H54 (cell line): ENCODE measurements around the gene PI4KA.
"Not testable (repeated sequence)": the region's sequence is repeated elsewhere in the genome, so short reads cannot be mapped to it uniquely, and the experiment has no call there.

Experiments
- DNase-seq: peaks from one replicate; pipeline ENCODE4 v3.0.0; 2011; ENCODE audit warnings: low spot score, mixed read lengths; ENCODE audit not compliant: insufficient read length
- FAIRE-seq: peaks from 3 replicates; lab custom pipeline; 2011; peaks lifted over from hg19 to GRCh38; lab: Jason Lieb, UNC
- POLR2A ChIP-seq: IDR thresholded peaks from 2 replicates; pipeline ENCODE4 v1.6.1; 2011; ENCODE audit warnings: low read depth, mild to moderate bottlenecking, low read length

The PI4KA gene

DNA sequence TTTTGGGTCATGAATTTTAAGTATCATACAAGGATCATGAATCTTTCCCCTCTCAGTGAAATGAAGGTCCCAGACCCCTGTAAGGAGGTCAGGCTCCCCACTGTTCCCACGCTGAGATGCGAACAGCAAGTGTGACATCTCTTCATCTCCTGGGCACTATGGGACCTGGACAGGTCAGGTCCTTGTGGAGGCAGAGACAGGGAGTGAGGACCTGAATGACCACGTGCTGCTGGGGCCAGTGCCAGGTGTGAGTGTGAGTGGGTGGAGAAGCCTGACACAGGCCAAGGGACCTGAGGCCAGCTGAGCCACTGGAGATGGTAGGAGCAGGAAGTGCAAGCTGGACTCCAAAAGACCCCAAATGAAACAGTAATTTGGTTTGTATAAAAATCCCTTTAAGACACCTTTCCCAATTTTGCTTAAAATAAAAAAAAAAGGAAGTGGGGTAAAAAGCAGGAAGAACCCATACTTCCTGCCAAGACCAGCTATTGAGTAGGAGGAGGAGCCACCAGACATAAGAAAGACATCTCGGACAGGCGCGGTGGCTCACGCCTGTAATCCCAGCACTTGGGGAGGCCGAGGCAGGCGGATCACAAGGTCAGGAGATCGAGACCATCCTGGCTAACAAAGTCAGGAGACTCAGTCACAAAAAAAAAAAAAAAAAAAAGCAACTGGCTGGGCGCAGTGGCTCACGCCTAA lies 120.1 kb downstream of the PI4KA start:
- TF ChIP-seq POLR2A: no peak
- FAIRE-seq: no peak
- no peak for DNase-seq

DNA sequence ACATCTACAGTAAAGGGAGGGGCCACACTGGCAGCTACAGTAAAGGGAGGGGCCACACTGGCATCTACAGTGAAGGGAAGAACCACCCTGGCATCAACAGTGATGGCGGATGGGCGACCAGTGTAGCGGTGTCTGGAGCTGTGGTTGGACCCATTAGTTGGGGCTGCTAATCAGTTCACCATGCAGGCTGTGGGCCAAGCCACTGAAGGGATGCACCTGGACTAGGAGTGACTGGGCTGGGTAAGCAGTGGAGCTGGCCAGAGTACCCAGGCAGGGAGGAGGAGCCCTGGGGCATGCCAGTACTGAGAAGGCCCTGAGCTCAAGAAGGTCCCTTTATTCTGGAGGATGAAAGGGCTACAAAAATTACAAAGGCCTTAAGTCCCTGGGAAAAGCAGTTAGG lies 121.7 kb downstream of the PI4KA start:
- not testable (repeated sequence) for DNase-seq, FAIRE-seq

DNA sequence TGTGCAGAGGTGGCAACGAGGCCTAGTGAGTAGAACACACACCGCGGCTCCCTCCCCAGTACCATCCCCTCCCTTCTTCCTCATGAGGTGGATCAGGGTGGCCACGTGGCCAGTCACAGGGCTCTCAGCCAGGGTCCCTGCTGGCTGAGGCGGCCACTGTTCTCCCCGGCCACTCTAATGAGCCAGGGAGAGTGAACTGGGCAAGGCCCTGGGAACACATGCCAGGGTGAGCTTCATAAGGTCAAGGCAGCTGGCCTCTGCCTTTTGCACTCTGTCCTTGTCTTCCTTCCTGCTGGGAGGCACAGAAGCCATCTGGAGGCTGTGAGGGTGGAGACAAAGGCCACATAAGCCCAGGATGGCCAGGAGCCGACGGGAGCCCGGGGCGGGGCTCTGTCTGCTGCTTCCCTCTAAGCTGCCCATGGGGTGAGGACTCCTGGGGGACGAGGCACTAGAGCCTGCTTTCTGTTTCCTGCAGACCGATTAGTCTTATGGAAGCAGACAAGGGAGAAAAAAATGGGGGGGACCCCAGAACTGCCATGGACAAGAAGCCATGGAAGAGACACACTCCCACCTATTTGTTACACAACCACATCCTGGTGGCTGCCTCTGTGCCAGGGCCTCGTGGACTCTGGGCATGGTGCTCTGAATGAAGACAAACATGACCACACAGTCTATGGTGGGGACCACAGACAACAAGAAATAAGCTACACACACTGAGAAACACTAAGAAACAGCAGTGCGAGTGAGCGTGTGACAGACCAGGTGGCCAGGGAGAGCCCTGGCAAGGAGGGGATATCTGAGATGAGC lies 123.1 kb downstream of the PI4KA start:
- not testable (repeated sequence) for DNase-seq, FAIRE-seq

DNA sequence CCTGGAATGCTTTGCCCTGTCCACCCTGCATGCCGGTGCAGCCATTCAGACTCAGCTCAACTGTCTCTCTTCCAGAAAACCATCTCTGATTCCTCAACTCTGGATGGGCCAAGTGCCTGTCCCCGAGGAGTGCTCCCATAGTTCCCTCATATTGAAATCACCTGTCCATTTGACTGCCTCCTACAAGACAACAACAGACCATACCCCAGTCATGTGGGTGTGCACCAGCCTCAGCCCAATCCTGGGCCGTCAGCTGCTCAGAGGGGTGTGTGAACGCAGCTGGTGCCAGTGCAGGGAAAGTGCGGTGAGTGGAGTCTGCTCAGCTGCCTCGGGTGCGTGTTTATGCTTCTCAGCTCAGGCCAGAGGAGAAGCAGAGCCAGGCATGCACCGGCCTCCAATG lies 126.2 kb downstream of the PI4KA start:
- DNase-seq, FAIRE-seq: not testable (repeated sequence)

DNA sequence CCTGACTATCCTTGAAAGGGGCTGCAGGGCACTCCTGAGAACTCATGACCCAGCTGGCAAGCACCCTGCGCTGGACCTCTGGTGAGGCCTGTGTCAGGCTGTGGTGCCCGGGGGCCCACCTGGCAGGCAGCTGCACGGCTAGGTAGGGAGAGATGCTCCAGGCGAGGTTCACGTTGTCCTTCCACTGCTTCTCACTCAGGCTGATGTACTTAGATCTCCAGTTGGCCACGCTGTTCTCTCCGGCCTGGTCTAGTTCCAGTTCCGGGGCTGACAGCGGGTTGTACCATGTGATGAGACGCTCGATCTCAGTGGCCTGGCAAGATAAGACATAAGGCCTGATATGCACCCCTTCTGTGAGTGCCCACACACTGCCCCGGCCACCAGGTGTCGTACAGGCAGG lies 129.4 kb downstream of the PI4KA start:
- no peak for FAIRE-seq
- TF ChIP-seq POLR2A: no peak
- no peak for DNase-seq

DNA sequence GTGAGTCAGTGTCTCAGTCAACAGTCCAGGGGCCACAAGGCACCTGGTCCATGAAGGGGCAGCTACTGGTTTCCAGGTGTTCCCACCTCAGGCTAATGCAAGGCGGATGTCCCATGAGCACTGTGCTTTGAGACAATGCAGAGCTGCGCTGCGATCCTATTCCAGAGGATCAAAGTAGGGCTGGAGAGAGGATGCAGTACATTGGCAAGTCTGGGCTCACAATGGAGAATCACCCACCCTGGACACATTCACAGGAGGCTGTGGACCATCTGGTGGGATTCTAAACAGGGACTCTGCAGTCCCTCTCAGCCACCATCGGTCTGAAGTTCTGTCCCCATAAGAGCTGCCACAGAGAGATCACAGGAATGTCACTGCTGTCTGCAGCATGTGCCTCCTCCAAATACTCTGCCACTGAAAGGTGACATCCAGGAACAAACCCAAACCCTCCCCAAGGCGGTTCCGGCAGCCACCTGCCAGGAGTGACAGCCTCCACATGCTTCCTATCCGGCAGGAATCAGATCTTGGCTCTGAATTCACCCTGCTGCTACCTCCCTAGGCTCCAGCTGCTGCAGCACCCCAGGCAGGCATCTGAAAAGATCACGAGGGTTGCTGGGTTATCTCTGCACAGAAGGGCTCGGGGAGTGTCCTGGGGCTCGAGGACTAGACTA lies 130.0 kb downstream of the PI4KA start:
- no peak for TF ChIP-seq POLR2A
- FAIRE-seq (no peak), DNase-seq (no peak)

DNA sequence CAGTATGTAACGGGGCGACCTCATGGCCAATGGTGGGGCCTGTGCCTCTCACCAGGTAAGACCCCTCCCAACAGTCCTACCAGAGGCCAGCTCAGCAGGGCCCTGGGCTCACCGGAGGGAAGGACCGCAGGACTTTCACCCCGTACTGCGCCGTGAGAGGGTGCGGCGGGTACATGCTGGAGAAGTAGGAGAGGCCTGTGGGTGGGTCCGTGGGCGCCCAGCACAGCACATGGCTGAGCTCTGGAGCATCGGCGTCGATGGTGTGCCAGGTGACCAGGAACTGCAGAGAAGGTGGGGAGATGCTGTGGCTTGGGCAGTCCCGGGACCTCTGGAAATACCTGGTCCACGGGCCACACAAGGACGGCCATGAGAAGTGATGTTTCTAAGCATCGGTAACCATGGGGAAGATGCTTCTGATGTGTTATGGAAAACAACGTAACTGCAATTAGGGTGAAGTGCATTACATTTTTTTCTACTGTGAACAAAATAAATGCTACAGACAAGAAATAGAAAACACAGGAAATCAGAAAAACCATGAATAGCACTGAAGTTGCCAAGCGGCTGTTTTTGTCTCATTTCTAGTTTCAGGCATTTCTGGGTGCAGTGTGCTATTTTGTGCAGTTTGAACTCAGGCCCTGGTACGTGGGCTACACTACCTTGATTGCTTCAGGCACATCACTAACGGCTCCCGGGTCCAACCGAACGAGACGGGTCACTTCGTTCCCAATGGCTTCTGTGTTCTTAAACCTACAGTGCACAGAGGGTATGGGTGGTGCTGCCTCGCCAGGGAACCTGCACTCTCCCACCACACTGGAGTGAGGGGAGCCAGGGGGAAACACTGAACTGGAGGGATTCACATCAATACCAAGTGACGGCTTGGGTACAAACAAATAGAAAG lies 131.2 kb downstream of the PI4KA start:
- FAIRE-seq (no peak), DNase-seq (no peak)

DNA sequence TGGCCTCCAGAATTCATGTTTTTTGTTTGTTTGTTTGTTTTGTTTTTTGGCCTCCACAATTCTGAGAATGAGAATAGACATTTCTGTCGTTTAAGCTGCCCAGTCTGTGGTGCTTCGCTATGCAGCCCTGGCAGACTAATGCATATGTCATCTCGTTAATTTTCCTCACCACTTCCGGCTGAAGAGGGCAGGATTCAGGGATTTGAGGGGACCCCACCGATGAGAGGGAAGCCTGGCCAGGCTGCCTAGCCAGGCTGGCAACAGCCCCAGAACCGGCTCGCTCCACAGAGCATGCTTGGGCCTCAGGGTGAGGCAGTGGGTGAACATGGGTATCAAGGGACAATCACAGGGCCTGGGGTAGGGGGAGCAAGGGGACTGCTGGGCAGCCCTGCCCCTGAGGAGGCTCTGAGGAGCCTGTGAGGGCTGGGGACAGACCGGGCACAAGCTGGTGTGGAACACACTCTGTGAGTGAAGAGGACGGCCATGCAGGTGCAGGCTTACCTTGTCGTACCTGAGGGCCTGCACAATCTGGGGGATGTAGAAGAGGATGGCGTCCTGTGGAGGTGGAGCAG lies 132.5 kb downstream of the PI4KA start:
- FAIRE-seq (no peak), DNase-seq (no peak)

More for the DNA sequence above, 131.2 kb downstream of the PI4KA start:
- no peak for TF ChIP-seq POLR2A

DNA sequence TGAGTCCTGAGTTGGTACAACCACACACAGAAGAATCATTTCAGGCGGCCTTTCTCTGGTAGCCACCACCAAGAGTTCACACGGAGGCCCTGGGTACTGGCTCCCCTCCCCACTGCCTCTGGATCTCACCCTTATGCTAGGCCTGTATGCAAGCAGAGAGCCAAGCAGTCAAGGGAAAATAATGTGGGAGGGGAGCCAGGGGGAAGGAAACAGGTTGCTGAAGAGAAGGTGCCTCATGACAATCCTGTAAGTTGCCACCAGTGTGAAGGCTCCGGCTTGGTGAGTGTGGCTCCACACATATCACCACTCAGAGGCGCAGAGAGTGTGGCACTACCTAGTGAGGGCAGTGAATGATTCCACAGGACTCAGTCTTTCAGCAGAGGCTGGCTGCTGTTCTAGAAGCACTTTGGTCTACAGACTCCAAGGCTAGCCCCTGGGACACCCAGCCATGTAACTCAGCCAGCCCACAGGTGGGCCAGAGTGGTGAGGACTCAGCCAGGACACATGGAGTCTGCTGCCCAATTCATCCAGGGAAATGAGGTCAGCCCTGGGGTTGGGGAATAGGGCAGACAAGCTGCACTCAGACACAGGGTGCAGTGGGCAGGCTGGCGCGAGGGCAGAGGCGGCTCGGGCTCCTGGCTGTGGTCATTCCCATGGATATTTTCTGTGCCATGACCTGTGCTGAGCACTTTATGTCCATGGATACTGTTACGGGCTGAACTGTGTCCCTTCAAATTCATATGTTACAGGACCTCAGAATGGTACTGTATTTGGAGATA lies 133.7 kb downstream of the PI4KA start:
- TF ChIP-seq POLR2A: no peak
- DNase-seq (no peak), FAIRE-seq (no peak)

More for the DNA sequence above, 132.5 kb downstream of the PI4KA start:
- no peak for TF ChIP-seq POLR2A

DNA sequence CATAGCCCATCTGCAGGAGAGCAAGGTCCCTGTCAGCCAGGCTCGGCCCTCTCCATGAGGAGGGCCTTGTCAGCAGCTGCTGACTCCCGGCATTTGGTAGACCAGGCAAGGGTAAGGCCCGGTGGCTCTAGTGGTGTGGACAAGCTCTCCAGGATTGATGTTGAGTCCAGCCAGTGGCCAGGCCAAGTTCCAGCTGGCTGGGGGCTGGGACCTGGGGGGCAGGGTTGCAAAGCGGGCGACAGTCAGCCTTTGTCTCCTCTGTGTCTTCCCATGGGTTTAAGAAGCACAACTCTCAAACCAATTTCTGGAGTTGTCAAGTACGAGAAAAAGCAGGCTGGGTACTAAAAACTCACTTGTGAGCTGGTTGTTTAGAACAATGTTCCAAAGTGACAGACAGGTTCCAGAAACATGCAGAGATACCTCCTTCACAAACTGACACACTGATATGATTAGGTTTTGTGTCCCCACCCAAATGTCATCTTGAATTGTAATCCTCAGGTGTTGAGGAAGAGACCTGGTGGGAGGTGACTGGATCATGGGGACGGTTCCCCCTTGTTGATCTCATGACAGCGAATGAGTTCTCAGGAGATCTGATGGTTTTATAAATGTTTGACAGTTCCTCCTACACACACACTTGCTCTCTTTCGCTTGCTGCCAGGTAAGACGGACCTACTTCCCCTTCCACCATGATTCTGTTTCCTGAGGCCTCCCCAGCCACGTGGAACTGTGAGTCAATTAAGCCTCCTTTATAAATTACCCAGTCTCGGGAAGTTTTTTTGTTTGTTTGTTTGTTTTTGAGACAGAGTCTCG lies 137.0 kb downstream of the PI4KA start:
- no peak for FAIRE-seq

DNA sequence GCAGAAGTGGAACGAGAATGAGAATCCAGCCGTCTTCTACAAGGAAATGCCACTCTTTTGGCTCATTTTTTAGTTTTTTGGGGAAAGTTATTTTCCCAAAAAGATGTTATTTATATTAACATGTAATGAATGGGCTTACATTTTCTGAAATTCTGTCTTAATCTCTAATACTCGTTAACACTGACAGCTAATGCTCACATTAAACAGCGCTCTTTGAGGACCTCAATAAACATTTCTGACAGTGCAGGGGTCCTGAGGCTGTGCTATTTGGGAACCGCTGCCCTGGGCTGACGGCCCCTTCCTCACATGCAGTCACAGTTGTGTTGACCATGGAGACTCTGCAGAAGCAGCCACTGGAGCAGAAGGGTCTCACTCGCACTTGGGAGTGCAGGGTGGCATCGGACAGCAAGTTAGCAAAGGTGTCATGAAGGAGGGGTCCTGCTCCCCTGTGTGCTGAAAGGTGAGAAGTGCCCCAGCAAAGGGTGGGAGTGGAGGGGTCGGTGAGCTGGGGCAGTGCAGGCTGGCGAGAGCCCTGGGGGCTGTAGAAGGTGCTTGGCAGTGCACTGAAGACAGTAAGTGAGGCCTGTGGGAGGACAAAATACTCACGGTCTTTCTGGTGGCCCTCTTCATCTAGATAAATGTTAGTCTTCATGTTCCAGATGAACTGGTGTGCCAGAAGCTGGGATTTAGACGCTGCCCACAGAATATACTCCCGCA lies 137.8 kb downstream of the PI4KA start:
- no peak for DNase-seq
- no peak for FAIRE-seq
- no peak for TF ChIP-seq POLR2A

More for the DNA sequence above, 137.0 kb downstream of the PI4KA start:
- DNase-seq: no peak
- no peak for TF ChIP-seq POLR2A

DNA sequence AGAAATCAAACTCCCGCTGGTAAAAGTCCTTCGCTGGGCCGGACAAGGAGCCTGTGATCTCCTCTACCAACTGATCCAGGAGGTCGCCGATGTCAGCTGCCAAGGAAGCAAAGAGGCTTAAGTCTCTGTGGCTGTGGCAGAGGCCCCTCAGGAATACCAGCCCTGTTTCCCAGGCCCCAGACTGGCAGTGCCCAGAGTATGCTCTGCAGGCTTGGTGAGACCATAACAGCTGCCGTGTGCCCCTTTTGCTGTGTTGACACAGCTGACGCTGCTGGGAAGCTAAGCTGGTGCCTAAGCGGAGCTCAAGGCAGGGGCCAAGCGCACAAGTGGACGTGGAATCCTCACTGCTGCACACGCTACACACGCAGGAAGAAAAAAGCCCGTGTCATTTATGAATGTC lies 139.9 kb downstream of the PI4KA start:
- DNase-seq, FAIRE-seq: not testable (repeated sequence)

DNA sequence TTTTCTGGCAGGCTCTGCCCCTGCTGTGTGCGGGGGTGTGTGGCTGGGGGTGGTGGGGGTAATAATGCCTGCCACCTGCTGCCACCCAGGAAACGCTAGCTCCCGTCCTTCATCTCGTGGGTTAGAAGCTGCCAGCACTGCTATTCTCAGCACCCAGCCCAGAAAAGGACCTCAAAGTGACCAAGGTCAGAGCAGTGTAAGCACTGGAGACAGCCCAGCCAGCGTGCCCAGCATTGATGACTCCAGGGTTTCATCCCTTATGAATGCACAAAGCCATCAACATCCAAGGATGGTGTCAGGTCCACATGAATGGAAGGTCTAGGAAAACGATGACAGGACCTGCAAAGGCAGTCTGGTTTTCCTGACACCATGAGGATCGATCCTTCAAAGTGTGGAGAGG lies 140.6 kb downstream of the PI4KA start:
- not testable (repeated sequence) for DNase-seq, FAIRE-seq

DNA sequence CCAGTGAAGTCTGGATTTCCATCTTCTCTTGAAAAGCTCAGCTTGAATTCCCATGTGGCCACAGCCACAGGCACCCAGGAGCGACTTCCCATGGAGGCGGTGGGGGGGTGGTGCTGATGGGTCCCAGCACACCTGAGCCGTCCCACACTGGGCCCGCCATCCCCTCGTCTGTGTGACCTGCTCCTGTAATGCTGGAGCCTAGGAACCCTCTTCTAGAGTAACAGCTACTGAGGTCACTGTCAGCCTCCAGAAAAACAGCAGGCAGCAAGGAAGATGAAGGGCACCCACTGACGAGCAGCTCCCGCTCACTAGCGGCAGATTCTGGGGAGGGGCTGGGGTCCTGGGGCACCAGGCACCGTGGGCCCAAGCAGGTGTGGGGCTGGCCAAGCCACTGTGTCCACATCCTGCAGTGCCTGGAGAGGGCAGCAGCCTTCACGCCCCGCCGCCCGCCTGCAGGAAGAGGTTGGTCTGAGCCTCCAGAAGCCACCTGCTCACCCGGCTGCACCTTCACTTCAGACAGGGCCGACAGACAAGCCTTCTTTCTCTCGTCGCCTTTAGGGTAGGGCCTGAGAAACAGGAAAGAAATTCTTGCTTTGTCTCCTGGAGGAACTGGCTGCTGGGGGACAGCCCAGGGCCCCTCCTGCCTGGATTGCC lies 141.3 kb downstream of the PI4KA start:
- DNase-seq, FAIRE-seq: not testable (repeated sequence)

DNA sequence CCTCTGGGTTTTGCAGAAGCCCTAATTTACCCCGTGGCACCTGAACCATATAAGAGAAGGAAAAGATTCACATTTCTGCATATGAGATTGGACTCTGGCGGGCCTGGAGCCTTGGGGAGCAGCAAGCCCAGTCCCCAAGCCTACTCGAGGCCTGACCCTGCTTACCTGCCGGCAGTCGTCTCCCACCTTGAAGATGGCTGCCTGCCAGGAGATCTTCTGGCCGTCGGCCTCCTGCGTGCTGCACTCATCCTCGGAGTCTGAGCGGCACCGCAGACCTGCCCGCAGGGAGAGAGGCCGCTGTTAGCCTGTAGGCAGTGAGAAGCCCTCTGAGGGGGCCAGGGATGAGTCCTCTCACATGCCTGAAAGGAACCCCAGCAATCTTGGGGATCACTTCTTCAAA lies 145.5 kb downstream of the PI4KA start:
- not testable (repeated sequence) for DNase-seq, FAIRE-seq

DNA sequence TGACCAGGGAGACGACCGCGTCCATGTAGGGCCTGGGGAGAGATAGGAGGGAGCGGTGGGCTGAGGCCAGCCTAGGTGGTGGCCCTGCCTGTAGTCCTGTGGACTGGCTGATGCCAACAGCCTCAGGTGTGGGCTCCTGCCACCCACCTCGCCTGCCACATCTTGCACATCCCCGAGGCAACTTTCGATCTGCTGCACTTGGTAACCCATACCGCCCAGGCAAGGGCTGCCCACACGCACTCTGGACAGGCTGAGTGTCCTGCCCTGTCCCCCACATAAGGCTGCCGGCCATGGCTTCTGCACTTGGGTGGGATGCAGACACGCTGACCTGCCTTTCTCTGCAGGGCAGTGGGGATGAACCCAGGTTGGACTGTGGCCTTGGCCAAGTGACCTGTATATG lies 148.6 kb downstream of the PI4KA start:
- DNase-seq, FAIRE-seq: not testable (repeated sequence)
